Ovary (tissue), 9 donors: ENCODE measurements around the gene LSMEM2. TPM values are rescaled to one million over a fixed set of nuclear protein-coding genes. Genes with fewer than 3 reads are reported as not detected.
A peak's percentile ranks its signal among the peaks of the same experiment; 100 is the strongest.

Experiments used
- DNase-seq, 5 donors: peaks; one replicate each; pipeline ENCODE4 v3.0.0-alpha.2; 2019 to 2020
- H3K27ac ChIP-seq, 2 donors: fragments of 200-600 bp; one replicate each; pipeline versions ENCODE4 v1.5.1 to v1.8.0; 2019 to 2022
- H3K27me3 ChIP-seq: fragments of 200-600 bp; one replicate; pipeline ENCODE4 v1.8.0; 2022
- H3K36me3 ChIP-seq: fragments of 200-600 bp; sonication (generic); one replicate; pipeline ENCODE4 v1.5.1; 2019
- H3K4me1 ChIP-seq: one replicate; pipeline ENCODE4 v1.8.1; 2013; ENCODE audit warnings: mild to moderate bottlenecking, moderate library complexity; ENCODE audit not compliant: insufficient read depth
- H3K4me3 ChIP-seq: fragments of 200-600 bp; sonication (generic); one replicate; pipeline ENCODE4 v1.5.1; 2017
- H3K9me3 ChIP-seq, 2 donors: fragments of 200-600 bp in 1 of 2; sonication (generic) in 1 of 2; one replicate each; pipeline versions ENCODE4 v1.5.1 to v1.8.1; 2013 to 2019; ENCODE audit warnings: mild to moderate bottlenecking in 1 of 2, moderate library complexity in 1 of 2
- EP300 ChIP-seq: sonication (generic); formaldehyde crosslinking; IDR thresholded peaks from one replicate; pipeline ENCODE4 v1.6.1; 2017; ENCODE audit warnings: antibody characterized with exemption
- POLR2A ChIP-seq: fragments of 450-650 bp; IDR thresholded peaks from one replicate; pipeline ENCODE4 v1.6.1; 2017; ENCODE audit warnings: antibody characterized with exemption, mild to moderate bottlenecking, moderate library complexity
- WGBS, 3 donors: extraction: QIAGEN DNeasy Blood & Tissue Kit in 1 of 3; methylation state at CpG; one replicate each; pipeline versions ENCODE4 v1.1.5 to v1.1.7; 2013 to 2017; 5-methylcytosine and 5-hydroxymethylcytosine counted together
- intact Hi-C, 4 donors: fragments of 100-400 bp; cut with DNase I; formaldehyde crosslinking; loops; one replicate each; pipeline versions ENCODE4 v1.11.0 to v1.15.1; 2022 to 2023
- polyA plus RNA-seq, 2 donors: library from polyadenylated mRNA; stranded (reverse); fragments of 200-250 nt in 1 of 2; fragments of 350-450 nt in 1 of 2; fragmentation: Illumina TruSeq in 1 of 2; extraction: RNeasy Lipid Tissue Mini Kit (QIAGEN cat#74804) in 1 of 2; gene quantifications; one replicate each; pipeline ENCODE4 v1.2.3, GENCODE V29; 2013 to 2014
- total RNA-seq, 7 donors: library from RNA; depleted of rRNA in 2 of 7; stranded (reverse); fragments of >200 nt in 2 of 7; fragmentation: NEBNext Ultra II Directional in 3 of 7; extraction: Animal tissue kit (Norgen Biotek cat#: 25700) in 3 of 7; gene quantifications; one replicate each; pipeline versions ENCODE4 v1.1.0 to v1.2.4, GENCODE V29; 2016 to 2023
- TF ChIP-seq, protein P1 (sequence below), 3 donors: fragments of 450-650 bp in 2 of 3; fragments of 200-600 bp in 1 of 3; IDR thresholded peaks; one replicate each; pipeline versions ENCODE4 v1.5.1 to v1.8.0; 2016 to 2022; ENCODE audit warnings: antibody characterized with exemption in 3 of 3, mild to moderate bottlenecking in 1 of 3
- donor health status: DM: no; HTN: no; CAD: no; lungs with moderate emphysema.
- donor health status: DM: no; HTN: no; CAD: no.
- donor health status: Bipolar disorder and iron deficiency.
- donor health status: DM: yes; HTN: yes; CAD: no.
- donor health status: DM: no; HTN: no; CAD: no.
- donor health status: DM: yes; HTN: yes; CAD: no.

Gene LSMEM2
- total and polyA plus RNA-seq, 9 donors = 0.42 to 1.4 (median 0.76) TPM; not detected in 2

DNA sequence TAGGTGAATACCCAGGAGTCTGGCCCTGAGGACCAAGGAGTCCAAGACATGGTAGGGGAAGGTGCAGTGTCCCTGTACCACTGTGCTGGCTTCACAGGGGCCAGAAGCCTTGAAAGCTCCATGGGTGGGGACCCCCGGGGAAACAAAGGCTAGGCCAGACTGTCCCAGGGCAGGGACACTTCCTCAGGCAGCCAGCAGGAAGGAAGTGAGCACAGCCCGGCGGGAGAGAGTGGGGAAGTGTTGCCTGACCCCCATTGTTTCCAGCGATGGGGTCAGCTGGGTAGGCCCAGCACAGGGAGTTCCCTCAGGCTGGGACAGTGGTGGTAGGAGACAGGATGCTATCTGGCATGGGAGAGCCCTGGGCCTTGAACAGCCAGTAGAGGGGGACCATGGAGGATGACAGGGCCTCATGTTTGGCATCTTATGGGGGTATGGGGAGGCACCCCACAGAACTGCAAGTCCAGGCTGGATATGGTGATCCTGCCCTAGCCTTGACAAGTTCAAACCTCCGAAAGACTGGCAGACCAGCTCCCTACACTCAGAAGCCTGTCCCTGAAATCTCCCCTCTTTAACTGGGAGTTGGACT, 44.8 kb downstream of the LSMEM2 start:
- DNase-seq = peak in 2 of 5 donors; percentile 44 to 48
- Histone ChIP-seq H3K27ac (peak overlapping the region in 1 of 2 donors; percentile 95), H3K4me1 (peaks cover 24% of the 10 kb centered on the region), H3K4me3 (no peak overlapping the region), H3K36me3 (no peaks in the 10 kb centered on the region), H3K27me3 (no peaks in the 10 kb centered on the region), H3K9me3 (no peaks in the 10 kb centered on the region)
- TF ChIP-seq POLR2A (no peak), EP300 (no peak)
- TF ChIP-seq, protein P1, sequence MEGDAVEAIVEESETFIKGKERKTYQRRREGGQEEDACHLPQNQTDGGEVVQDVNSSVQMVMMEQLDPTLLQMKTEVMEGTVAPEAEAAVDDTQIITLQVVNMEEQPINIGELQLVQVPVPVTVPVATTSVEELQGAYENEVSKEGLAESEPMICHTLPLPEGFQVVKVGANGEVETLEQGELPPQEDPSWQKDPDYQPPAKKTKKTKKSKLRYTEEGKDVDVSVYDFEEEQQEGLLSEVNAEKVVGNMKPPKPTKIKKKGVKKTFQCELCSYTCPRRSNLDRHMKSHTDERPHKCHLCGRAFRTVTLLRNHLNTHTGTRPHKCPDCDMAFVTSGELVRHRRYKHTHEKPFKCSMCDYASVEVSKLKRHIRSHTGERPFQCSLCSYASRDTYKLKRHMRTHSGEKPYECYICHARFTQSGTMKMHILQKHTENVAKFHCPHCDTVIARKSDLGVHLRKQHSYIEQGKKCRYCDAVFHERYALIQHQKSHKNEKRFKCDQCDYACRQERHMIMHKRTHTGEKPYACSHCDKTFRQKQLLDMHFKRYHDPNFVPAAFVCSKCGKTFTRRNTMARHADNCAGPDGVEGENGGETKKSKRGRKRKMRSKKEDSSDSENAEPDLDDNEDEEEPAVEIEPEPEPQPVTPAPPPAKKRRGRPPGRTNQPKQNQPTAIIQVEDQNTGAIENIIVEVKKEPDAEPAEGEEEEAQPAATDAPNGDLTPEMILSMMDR (IDR thresholded peaks at IDR 0.05) = no peak
- intact Hi-C loops = loop anchor here in 1 of 4 donors (10.0 kb wide), 1 partner anchor 59 kb away; the partner anchor contains the start of gene SEMA3B
- WGBS, 3 donors = 69 to 77% (median 69%) methylated on average over 5 of the region's 5 CpGs

DNA sequence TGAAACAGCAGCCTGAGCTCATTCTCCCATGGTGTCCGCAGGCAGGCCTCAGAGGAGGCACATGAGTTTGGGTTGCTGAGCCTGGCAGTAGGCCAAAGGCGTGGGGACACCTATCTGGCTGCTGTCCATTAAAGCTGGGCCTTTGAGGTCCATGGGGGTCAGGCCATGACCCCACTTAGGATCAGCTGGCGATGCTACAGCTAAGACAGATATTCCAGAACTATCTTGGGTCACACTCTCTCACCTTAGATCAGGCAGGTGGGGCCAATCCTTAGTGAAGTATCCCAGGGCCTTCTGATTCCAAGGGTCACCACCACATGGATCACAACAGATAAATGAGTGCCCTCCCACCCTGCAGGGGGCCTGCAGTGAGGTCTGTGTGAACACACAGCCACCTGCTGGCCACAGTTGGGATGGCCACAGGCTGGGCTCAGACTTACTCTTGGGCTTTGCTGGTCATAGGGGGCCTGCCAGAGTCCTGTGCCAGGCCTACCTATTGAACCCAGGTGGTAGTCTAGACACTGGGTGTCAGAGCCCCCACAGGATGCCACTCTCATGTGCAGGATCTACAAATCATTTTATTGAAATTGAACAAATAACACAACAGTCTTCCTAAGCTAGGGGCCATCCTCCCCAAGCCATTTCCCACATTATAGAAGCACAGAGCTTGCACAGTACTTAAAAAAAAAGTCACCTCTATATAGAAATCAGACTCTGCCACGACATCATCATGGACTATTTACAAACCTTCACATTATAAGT, 45.6 kb downstream of the LSMEM2 start:
- peaks cover 20% of the 10 kb centered on the region for H3K4me1 ChIP-seq
- H3K9me3 ChIP-seq = no peaks in the 10 kb centered on the region
- no peaks in the 10 kb centered on the region for H3K36me3 ChIP-seq
- TF ChIP-seq EP300 (no peak), POLR2A (no peak)
- TF ChIP-seq, protein P1 (IDR thresholded peaks at IDR 0.05) = peak; percentile 41 to 70 (median 64)
- intact Hi-C loops = loop anchor here in 1 of 4 donors (10.0 kb wide), 1 partner anchor 60 kb away; the partner anchor contains the start of gene SEMA3B
- H3K27ac ChIP-seq = peak overlapping the region in 1 of 2 donors; percentile 95
- no peak overlapping the region for H3K4me3 ChIP-seq
- WGBS, 3 donors = 50 to 53% (median 50%) methylated on average over 4 of the region's 4 CpGs
- peak; percentile 59 to 80 (median 72) for DNase-seq
- no peaks in the 10 kb centered on the region for H3K27me3 ChIP-seq

DNA sequence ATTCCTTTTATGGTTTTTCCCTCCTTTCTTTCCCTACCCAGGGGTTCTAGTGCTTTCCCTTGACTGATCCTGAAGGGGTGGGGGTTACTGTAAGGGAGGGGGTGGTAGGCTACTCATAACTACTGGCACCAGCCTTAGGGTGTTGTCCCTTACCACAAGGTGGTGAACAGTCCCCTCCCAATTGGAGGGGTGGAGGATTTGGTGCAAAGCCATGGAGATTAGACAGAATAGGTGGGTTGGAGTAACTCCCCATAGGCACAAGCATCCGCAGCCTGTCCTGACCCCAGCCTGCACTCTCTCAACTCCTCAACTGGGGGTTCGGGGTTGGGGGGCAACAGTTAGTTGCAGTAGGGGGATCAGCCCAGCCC, 46.2 kb downstream of the LSMEM2 start:
- DNase-seq = no peak
- Histone ChIP-seq H3K27me3 (no peaks in the 10 kb centered on the region), H3K4me3 (no peak overlapping the region), H3K9me3 (no peaks in the 10 kb centered on the region), H3K4me1 (peaks cover 15% of the 10 kb centered on the region), H3K36me3 (no peaks in the 10 kb centered on the region), H3K27ac (no peak overlapping the region)
- 73 to 83% (median 81%) methylated on average over 2 of the region's 2 CpGs for WGBS, 3 donors
- intact Hi-C loops = loop anchor here in 1 of 4 donors (10.0 kb wide), 1 partner anchor 60 kb away; the partner anchor contains the start of gene SEMA3B
- TF ChIP-seq, protein P1 (IDR thresholded peaks at IDR 0.05) = no peak
- TF ChIP-seq EP300 (no peak), POLR2A (no peak)

DNA sequence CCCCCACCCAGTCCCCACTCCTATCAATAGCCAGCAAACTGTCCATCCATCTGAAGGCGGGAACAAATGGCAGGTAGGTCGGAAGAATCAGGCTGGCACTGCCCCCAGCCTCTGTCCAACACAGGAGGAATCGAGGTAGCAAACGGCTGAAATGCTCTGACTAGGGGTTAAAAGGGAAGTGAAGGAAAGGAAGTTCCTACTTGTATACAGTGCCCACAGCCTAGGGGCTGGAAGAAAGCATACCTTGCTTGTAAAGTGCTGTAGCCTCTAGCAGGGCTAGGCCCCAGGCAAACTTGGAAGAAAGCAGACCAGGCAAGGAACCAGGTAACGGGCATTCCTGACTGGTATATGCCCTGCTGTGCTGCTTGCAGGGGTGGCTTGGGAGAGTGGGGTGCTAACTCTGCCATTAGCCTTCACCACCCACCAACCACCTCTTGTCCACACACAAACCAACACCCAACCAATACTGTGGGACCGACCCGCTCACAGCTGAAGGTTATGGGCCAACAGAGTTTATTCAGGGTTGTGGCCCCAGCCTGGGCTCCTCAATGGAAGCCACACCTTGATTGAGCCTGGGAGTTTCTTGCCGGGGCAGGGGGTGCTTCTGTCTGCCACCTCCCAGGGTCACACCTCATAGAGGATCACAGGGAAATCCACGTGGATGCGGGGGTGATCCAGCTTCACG, 46.8 kb downstream of the LSMEM2 start:
- peaks cover 9% of the 10 kb centered on the region for H3K4me1 ChIP-seq
- 83 to 88% (median 85%) methylated on average over 11 of the region's 11 CpGs for WGBS, 3 donors
- H3K36me3 ChIP-seq = no peaks in the 10 kb centered on the region
- no peak overlapping the region for H3K27ac ChIP-seq
- intact Hi-C loops = loop anchor here in 1 of 4 donors (10.0 kb wide), 1 partner anchor 61 kb away; the partner anchor contains the start of gene SEMA3B
- H3K9me3 ChIP-seq = no peaks in the 10 kb centered on the region
- DNase-seq = no peak
- no peak overlapping the region for H3K4me3 ChIP-seq
- H3K27me3 ChIP-seq = no peaks in the 10 kb centered on the region
- TF ChIP-seq POLR2A (no peak), EP300 (no peak)
- TF ChIP-seq, protein P1 (IDR thresholded peaks at IDR 0.05) = no peak
